HepG2 (cell line): ENCODE measurements around the gene C10orf53. TPM values are rescaled to one million over a fixed set of nuclear protein-coding genes. Genes with fewer than 3 reads are reported as not detected.

Source experiments
- ATAC-seq: fragments of 200-7000 bp; cut with Tn5 transposase; 3 replicates; pipeline ENCODE4 v1.9.1; 2020; ENCODE audit warnings: mild to moderate bottlenecking, moderate library complexity
- BruUV-seq: library from RNA; stranded (reverse); fragments of 400-500 nt; replicated peaks from 2 replicates; lab custom pipeline; 2021; lab: Mats Ljungman, UMichigan
- CTCF ChIA-PET: fragments of 300-600 bp; formaldehyde crosslinking; extraction: SDS; loops from one replicate; lab custom pipeline; 2021; ENCODE audit warnings: low total read pairs, inconsistent platforms, low intra/inter-chr PET ratio; lab: Yijun Ruan, JAX
- POLR2A ChIA-PET: fragments of 350-600 bp; sonication (Branson Sonifier 250); formaldehyde crosslinking; loops from one replicate; lab custom pipeline; 2020; ENCODE audit warnings: antibody characterized with exemption, inconsistent platforms; lab: Yijun Ruan, JAX
- DNase-seq: peaks from one replicate; pipeline ENCODE4 v3.0.0-alpha.2; 2015; ENCODE audit warnings: low spot score
- FAIRE-seq: peaks from 3 replicates; lab custom pipeline; 2011; peaks lifted over from hg19 to GRCh38; lab: Jason Lieb, UNC
- H2AFZ ChIP-seq: one replicate; pipeline ENCODE4 v1.6.1; 2011; ENCODE audit warnings: low read length, inconsistent platforms
- H3K27ac ChIP-seq: fragments of 300-600 bp; 3 replicates; pipeline ENCODE4 v1.8.0; 2011; ENCODE audit warnings: mixed run types, mild to moderate bottlenecking, mixed read lengths, low read length, inconsistent platforms; ENCODE audit not compliant: insufficient read depth; ENCODE audit errors: extremely low read length
- H3K27me3 ChIP-seq, 2 experiments: fragments of 200-600 bp in 1 of 2; 2 replicates in 1 of 2; 3 replicates in 1 of 2; pipeline versions ENCODE4 v1.6.0 to v1.8.0; 2011; ENCODE audit warnings: low read length in 2 of 2, mild to moderate bottlenecking in 2 of 2, moderate library complexity in 2 of 2, inconsistent platforms in 1 of 2; ENCODE audit not compliant: insufficient read depth in 2 of 2, control insufficient read depth in 1 of 2
- H3K36me3 ChIP-seq, 2 experiments: fragments of 200-600 bp in 1 of 2; replicated peaks in 1 of 2; 2 replicates in 1 of 2; 3 replicates in 1 of 2; pipeline versions ENCODE4 v1.5.1 to v1.8.0; 2011; ENCODE audit warnings: low read length in 2 of 2, inconsistent platforms in 1 of 2; ENCODE audit not compliant: insufficient read depth in 2 of 2, control insufficient read depth in 1 of 2
- H3K4me1 ChIP-seq: 2 replicates; pipeline ENCODE4 v1.5.1; 2012; ENCODE audit warnings: low read length, inconsistent platforms; ENCODE audit not compliant: insufficient read depth
- H3K4me2 ChIP-seq: 2 replicates; pipeline ENCODE4 v1.6.0; 2011; ENCODE audit warnings: low read depth, low read length, inconsistent platforms
- H3K4me3 ChIP-seq, 3 experiments: fragments of 200-600 bp in 1 of 3; sonication (generic), shearing (Covaris generic) in 1 of 3; replicated peaks in 1 of 3; 2 replicates each; pipeline ENCODE4 v1.5.1; 2011 to 2016; ENCODE audit warnings: low read length in 3 of 3, inconsistent platforms in 2 of 3, low read depth in 2 of 3, mild to moderate bottlenecking in 2 of 3, control low read depth in 1 of 3, mixed read lengths in 1 of 3; ENCODE audit not compliant: insufficient read depth in 1 of 3
- H3K79me2 ChIP-seq: one replicate; pipeline ENCODE4 v1.6.1; 2011; ENCODE audit warnings: low read length, inconsistent platforms; ENCODE audit not compliant: insufficient read depth
- H3K9ac ChIP-seq: 2 replicates; pipeline ENCODE4 v1.6.0; 2011; ENCODE audit warnings: mild to moderate bottlenecking, low read depth, low read length, inconsistent platforms; ENCODE audit not compliant: insufficient read depth
- H3K9me3 ChIP-seq: 2 replicates; pipeline ENCODE4 v1.5.1; 2012; ENCODE audit warnings: mild to moderate bottlenecking, low read length
- H4K20me1 ChIP-seq: 2 replicates; pipeline ENCODE4 v1.6.0; 2011; ENCODE audit warnings: inconsistent platforms, mild to moderate bottlenecking, low read length, moderate library complexity; ENCODE audit not compliant: insufficient read depth
- ETV6 ChIP-seq: sonication (generic); formaldehyde crosslinking; conservative IDR thresholded peaks from 2 replicates; pipeline ENCODE4 v1.4.0; 2020; ENCODE audit warnings: missing genetic modification reagents
- FOXO1 ChIP-seq: sonication (generic); formaldehyde crosslinking; IDR thresholded peaks from 2 replicates; pipeline ENCODE4 v1.4.0; 2020; ENCODE audit warnings: missing genetic modification reagents
- HDAC6 ChIP-seq: fragments of 200-600 bp; sonication (generic); IDR thresholded peaks from 2 replicates; pipeline ENCODE4 v1.7.0; 2017; ENCODE audit warnings: mild to moderate bottlenecking, antibody characterized with exemption, low read length, low read depth
- HNRNPH1 ChIP-seq: fragments of 200-400 bp; formaldehyde crosslinking; optimal IDR thresholded peaks from 2 replicates; pipeline ENCODE3; 2017; ENCODE audit warnings: mild to moderate bottlenecking, low read depth, low read length
- PAWR ChIP-seq: sonication (generic); formaldehyde crosslinking; IDR thresholded peaks from 2 replicates; pipeline ENCODE4 v1.4.0; 2020; ENCODE audit warnings: missing genetic modification reagents, mild to moderate bottlenecking, borderline replicate concordance
- SKI ChIP-seq: fragments of 450-650 bp; IDR thresholded peaks from one replicate; pipeline ENCODE4 v1.6.1; 2018; ENCODE audit warnings: mild to moderate bottlenecking; ENCODE audit not compliant: partially characterized antibody
- STAT6 ChIP-seq: sonication (generic); formaldehyde crosslinking; IDR thresholded peaks from 2 replicates; pipeline ENCODE4 v1.4.0; 2020; ENCODE audit warnings: missing genetic modification reagents, mild to moderate bottlenecking, borderline replicate concordance
- ZFP1 ChIP-seq: IDR thresholded peaks from 2 replicates; pipeline ENCODE4 v1.6.1; 2016
- ZNF382 ChIP-seq: sonication (generic); formaldehyde crosslinking; IDR thresholded peaks from 2 replicates; pipeline ENCODE4 v1.5.0; 2020; ENCODE audit warnings: missing genetic modification reagents, mild to moderate bottlenecking, borderline replicate concordance
- ZNF383 ChIP-seq: sonication (generic); formaldehyde crosslinking; IDR thresholded peaks from 2 replicates; pipeline ENCODE4 v1.4.0; 2020; ENCODE audit warnings: missing genetic modification reagents, mild to moderate bottlenecking, borderline replicate concordance
- ZNF563 ChIP-seq: sonication (generic); formaldehyde crosslinking; IDR thresholded peaks from 2 replicates; pipeline ENCODE4 v1.8.0; 2022; ENCODE audit warnings: mild to moderate bottlenecking, moderate library complexity, missing genetic modification reagents
- ZNF747 ChIP-seq: sonication (generic); formaldehyde crosslinking; IDR thresholded peaks from 2 replicates; pipeline ENCODE4 v1.8.1; 2023; ENCODE audit warnings: missing genetic modification reagents, mild to moderate bottlenecking, borderline replicate concordance
- ZNF800 ChIP-seq: sonication (generic); formaldehyde crosslinking; IDR thresholded peaks from 2 replicates; pipeline ENCODE4 v1.4.0; 2020; ENCODE audit warnings: missing genetic modification reagents
- WGBS: methylation state at CpG from one replicate; pipeline ENCODE4 v1.1.6; 2017; ENCODE audit warnings: low lambda C conversion rate; 5-methylcytosine and 5-hydroxymethylcytosine counted together
- in situ Hi-C: cut with HindIII; loops from 2 replicates; pipeline ENCODE4 v1.10.0; 2017; ENCODE audit warnings: low pct_unique_long_range_greater_than_20kb; ENCODE audit not compliant: extremely low pct_ligation_motif_present
- intact Hi-C: fragments of 100-400 bp; cut with micrococcal nuclease; formaldehyde crosslinking; loops from one replicate; pipeline ENCODE4 v1.10.0; 2022; ENCODE audit not compliant: unreplicated experiment
- polyA plus RNA-seq, 8 experiments: library from polyadenylated mRNA; depleted of rRNA in 3 of 8; stranded (reverse) in 7 of 8; unstranded in 1 of 8; fragments of >200 nt; fragmentation: Illumina TruSeq in 4 of 8; extraction: Trizol in 4 of 8; gene quantifications; 2 replicates each; pipeline versions ENCODE4 v1.2.1 to v1.2.3, GENCODE V29; 2011 to 2016; ENCODE audit warnings: low read depth in 4 of 8, missing spikeins in 1 of 8, mixed read lengths in 1 of 8; ENCODE audit not compliant: insufficient read depth in 1 of 8
- total RNA-seq, 5 experiments: library from RNA; depleted of rRNA; stranded (reverse); fragments of >200 nt; fragmentation: Illumina TruSeq; extraction: Trizol; gene quantifications; 2 replicates each; pipeline ENCODE4 v1.2.3, GENCODE V29; 2016; ENCODE audit warnings: low read depth in 1 of 5

Gene C10orf53
- total and polyA plus RNA-seq, 2 of the 13 experiments (the other 11 are each of a cell fraction or from before 2014, with no cell fraction given), result not detected

GRCh38 chr10:49726593-49726992, 47.1 kb downstream of the C10orf53 start:
- 0% methylated on average over 2 of the region's 2 CpGs for WGBS

GRCh38 chr10:49733866-49734265, 54.4 kb downstream of the C10orf53 start:
- H3K4me1 ChIP-seq, result no peaks in the 10 kb centered on the region
- no TSS peak for BruUV-seq
- H2AFZ ChIP-seq, result no peak overlapping the region
- H4K20me1 ChIP-seq, result no peaks in the 10 kb centered on the region
- intact Hi-C loops, result no loop called here
- in situ Hi-C loops, result no loop called here
- no peak overlapping the region for H3K9ac ChIP-seq
- no peaks in the 10 kb centered on the region for H3K9me3 ChIP-seq
- no peak overlapping the region for H3K27ac ChIP-seq
- H3K36me3 ChIP-seq, result no peaks in the 10 kb centered on the region
- WGBS, result 88% methylated on average over 7 of the region's 7 CpGs
- DNase-seq (no peak), FAIRE-seq (no peak), ATAC-seq (no peak)
- no peaks in the 10 kb centered on the region for H3K27me3 ChIP-seq
- no peaks in the 10 kb centered on the region for H3K79me2 ChIP-seq
- ChIA-PET POLR2A (no interaction called here), CTCF (no interaction called here)
- H3K4me2 ChIP-seq, result no peak overlapping the region
- H3K4me3 ChIP-seq, result no peak overlapping the region
- no peak for TF ChIP-seq ETV6 (CRISPR knock-in tag)
- no peak for TF ChIP-seq FOXO1 (CRISPR knock-in tag)
- no peak for TF ChIP-seq SKI
- TF ChIP-seq HNRNPH1, result no peak
- no peak for TF ChIP-seq PAWR (CRISPR knock-in tag)
- no peak for TF ChIP-seq HDAC6
- TF ChIP-seq ZNF383 (CRISPR knock-in tag), result no peak
- no peak for TF ChIP-seq ZNF800 (CRISPR knock-in tag)
- TF ChIP-seq ZNF747 (CRISPR knock-in tag), result no peak
- TF ChIP-seq ZFP1 (CRISPR knock-in tag), result no peak
- no peak for TF ChIP-seq ZNF563

More at GRCh38 chr10:49726593-49726992, 47.1 kb downstream of the C10orf53 start:
- in situ Hi-C loops, result no loop called here
- ChIA-PET CTCF (no interaction called here), POLR2A (no interaction called here)
- no peak overlapping the region for H3K4me3 ChIP-seq
- H3K4me2 ChIP-seq, result no peak overlapping the region
- no TSS peak for BruUV-seq
- no peaks in the 10 kb centered on the region for H3K27me3 ChIP-seq
- no peak for ATAC-seq
- no peak overlapping the region for H2AFZ ChIP-seq
- no peak for FAIRE-seq
- H3K27ac ChIP-seq, result no peak overlapping the region
- TF ChIP-seq ZNF382 (CRISPR knock-in tag) (peak; percentile 96), STAT6 (CRISPR knock-in tag) (no peak)
- no peaks in the 10 kb centered on the region for H4K20me1 ChIP-seq
- H3K79me2 ChIP-seq, result no peaks in the 10 kb centered on the region
- H3K36me3 ChIP-seq, result no peaks in the 10 kb centered on the region
- DNase-seq, result no peak
- no peak overlapping the region for H3K9ac ChIP-seq
- H3K4me1 ChIP-seq, result no peaks in the 10 kb centered on the region
- H3K9me3 ChIP-seq, result peaks cover 16% of the 10 kb centered on the region
- intact Hi-C loops, result no loop called here
